PC-3 (cell line): ENCODE data around the gene KCNJ12.

Source experiments
- EZH2phosphoT487 ChIP-seq: fragments of 300-600 bp; sonication (generic); IDR thresholded peaks from 2 replicates; pipeline ENCODE4 v1.6.1; 2018; ENCODE audit warnings: mild to moderate bottlenecking, antibody characterized with exemption, low read length, borderline replicate concordance
- TF ChIP-seq, protein P1 (sequence below): fragments of 300-600 bp; sonication (generic); conservative IDR thresholded peaks from 2 replicates; pipeline ENCODE4 v1.5.1; 2017; ENCODE audit warnings: antibody characterized with exemption, low read depth, mild to moderate bottlenecking, low read length

GRCh38 chr17:21459536-21459935 is 83.4 kb downstream of the KCNJ12 start:
- no peak for TF ChIP-seq EZH2phosphoT487
- TF ChIP-seq, protein P1, sequence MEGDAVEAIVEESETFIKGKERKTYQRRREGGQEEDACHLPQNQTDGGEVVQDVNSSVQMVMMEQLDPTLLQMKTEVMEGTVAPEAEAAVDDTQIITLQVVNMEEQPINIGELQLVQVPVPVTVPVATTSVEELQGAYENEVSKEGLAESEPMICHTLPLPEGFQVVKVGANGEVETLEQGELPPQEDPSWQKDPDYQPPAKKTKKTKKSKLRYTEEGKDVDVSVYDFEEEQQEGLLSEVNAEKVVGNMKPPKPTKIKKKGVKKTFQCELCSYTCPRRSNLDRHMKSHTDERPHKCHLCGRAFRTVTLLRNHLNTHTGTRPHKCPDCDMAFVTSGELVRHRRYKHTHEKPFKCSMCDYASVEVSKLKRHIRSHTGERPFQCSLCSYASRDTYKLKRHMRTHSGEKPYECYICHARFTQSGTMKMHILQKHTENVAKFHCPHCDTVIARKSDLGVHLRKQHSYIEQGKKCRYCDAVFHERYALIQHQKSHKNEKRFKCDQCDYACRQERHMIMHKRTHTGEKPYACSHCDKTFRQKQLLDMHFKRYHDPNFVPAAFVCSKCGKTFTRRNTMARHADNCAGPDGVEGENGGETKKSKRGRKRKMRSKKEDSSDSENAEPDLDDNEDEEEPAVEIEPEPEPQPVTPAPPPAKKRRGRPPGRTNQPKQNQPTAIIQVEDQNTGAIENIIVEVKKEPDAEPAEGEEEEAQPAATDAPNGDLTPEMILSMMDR: no peak
